ENCODE measurements around the gene EML1. TPM values are rescaled to one million over a fixed set of nuclear protein-coding genes. Genes with fewer than 3 reads are reported as not detected.
A peak's percentile ranks its signal among the peaks of the same experiment; 100 is the strongest.
"Not testable (repeated sequence)": the region's sequence is repeated elsewhere in the genome, so short reads cannot be mapped to it uniquely, and the experiment has no call there.

The EML1 gene
- total RNA-seq, 1 experiment from 2014 or later = 4.6 TPM

DNA sequence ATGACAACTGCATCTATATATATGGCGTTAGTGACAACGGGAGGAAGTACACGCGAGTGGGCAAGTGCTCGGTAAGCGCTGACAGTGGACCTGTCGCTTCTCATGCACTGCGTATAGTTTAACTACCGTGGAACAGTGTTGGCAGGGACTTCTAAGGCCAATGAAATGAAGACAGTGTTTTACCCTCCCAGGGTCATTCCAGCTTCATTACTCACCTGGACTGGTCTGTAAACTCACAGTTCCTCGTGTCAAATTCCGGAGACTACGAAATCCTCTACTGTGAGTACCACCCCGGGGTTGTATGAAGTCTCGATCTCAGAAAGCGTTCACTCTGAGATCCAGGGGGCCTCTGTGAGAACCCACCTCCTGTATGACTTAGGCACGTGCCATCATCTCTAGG is 142.8 kb downstream of the EML1 start:
- no peak for DNase-seq (ENCODE audit: low read depth)

GRCh38 chr14:99936738-99937474 is 143.7 kb downstream of the EML1 start:
- DNase-seq (ENCODE audit: low read depth) = no peak

DNA sequence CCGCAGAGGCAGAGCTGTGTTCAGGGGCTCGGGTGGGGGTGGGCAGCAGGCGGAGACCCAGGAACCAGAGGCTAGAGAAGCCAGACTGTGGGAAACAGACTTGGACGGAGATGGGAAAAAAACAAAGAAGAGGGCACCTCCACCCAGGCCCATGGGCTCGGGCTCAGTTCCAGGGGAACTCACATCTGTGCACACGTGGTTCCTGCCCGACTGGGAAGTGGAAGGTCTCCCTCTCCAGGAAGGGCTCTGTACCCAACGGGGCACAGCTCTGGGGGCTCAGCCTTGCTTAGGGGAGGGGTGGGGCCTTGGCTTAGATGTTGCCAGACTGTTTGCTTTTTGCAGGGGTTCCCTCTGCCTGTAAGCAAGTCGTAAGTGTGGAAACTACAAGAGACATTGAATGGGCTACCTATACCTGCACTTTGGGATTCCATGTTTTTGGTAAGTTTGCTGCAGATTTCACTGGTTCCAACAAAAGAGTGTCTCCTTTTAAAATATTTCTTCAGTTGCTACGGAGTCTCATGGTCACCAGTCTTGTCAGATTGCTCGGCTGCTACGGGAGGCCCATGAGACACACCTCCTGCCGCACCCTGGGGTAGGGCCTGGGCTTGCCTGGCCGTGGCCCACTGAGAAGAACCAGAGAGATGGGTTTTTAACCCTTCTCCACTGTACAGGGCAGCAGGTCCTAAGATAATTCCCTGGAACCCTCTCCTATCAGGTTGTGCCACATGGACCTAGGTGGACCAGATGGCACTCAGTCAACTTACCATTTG is 144.4 kb downstream of the EML1 start:
- no peak for DNase-seq (ENCODE audit: low read depth)

- DNase-seq (ENCODE audit: low read depth) = no peak
Measured at GRCh38 chr14:99938376-99938775, 145.2 kb downstream of the EML1 start.

DNA sequence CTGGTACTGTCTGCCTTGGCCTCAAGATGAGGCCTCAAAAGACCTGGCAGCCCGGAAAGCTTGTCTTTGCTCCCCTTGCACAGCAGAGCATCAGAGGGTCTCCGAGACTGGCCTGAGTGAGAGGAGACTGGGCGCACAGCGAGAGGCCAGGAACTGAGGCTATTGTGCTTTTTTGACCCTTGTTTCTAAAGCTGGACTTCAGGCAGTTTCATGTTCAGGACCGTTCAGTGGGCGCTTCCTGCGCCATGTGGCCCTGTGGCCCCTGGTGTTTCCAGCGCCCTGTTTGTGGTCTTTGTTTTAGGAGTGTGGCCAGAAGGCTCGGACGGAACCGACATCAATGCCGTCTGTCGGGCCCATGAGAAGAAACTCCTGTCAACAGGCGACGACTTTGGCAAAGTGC is 145.7 kb downstream of the EML1 start:
- no peak for DNase-seq (ENCODE audit: low read depth)

DNA sequence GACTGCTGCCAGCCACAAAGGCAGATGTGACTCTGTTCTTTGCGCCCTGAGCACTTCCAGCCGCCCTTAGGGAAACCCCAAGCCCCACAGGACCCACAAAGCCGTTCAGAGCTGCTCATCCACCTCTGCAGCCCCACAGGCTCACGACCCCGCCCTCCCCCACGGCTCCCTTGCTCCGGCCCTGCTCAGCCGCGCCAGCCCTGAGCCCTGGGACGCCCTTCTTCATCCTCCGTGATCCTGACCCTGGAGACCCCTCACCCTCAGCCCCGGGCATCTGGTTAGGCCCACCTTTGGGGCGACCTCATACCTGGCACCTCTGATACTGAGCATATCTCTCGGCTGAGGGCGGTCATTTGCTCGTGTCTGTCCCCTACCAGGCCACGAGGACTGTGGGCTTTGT is 146.2 kb downstream of the EML1 start:
- no peak for DNase-seq (ENCODE audit: low read depth)

DNA sequence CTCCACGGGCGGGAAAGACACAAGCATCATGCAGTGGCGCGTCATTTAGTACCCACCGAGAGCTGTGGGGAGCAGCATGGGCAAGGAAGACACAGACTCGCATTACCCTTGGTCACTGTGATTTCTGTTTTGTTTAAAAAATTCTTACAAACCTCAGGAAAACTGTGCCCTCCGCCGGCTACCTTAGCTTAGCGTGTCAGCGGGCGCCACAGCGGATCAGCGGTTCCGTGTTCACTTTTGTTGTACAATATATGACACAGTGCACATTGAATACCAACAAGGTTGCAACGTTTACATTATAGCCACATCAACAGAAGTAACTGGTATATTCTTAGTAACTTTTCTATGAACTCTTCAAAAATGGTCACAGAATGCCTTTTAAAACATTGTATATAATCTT is 146.9 kb downstream of the EML1 start:
- no peak for DNase-seq (ENCODE audit: low read depth)

DNA sequence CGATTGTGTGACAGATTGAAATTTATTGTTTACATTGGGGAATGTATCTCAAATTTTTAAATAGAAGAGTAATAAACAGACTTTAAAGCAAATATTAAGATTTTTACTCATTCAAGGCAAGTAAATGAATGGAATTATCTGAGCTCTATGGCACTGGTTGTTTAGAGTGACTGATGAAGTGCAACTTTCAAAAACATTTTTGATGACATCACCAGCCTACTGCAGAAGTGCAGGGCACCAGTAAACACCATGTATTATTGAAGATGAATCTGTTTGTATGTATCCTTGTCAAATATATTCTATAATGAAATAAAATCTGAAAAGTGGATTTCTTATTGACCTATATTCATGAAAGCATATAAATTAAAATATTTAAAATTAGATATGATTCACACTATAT is 148.0 kb downstream of the EML1 start:
- no peak for DNase-seq (ENCODE audit: low read depth)

DNA sequence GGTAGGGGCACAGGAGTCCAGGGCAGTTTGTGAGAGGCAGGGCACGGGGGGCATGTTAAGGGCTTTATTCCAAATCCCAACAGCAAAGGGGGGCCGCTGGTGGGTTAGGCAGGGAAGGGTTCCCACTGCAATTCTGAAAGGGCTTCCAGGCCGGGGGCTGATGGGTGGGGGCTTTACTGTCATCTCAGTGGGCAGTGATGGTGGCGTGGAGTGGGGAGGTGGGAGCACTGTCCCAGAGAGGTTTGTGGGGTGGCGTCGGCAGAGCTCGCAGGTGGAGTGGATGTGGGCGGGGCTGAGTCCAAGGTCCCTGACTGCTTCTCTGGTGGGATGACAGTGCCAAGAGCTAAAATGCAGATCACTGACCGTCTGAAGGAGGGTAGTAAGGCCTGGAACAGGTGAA is 150.4 kb downstream of the EML1 start:
- DNase-seq (ENCODE audit: low read depth) = no peak

DNA sequence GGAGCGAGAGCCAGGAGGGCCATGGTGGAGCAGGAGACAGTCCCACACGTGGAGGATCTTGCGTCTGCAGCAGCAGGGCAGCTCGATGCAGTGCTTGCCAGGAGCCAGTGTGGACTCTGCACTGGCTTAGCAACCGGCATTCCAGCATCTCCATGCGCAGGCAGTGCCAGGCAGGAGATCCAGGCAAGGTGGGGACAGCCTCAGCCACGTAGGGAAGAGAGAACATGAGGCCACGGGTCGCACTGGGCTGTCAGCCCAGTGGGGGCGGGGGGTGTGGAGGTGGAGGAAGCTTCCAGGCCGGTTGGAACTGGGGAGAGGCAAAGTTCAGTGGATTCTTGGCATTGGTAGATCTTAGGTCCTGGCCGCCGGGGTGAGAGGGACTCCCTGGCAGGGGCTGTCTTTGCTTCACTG is 151.0 kb downstream of the EML1 start:
- DNase-seq (ENCODE audit: low read depth) = no peak

DNA sequence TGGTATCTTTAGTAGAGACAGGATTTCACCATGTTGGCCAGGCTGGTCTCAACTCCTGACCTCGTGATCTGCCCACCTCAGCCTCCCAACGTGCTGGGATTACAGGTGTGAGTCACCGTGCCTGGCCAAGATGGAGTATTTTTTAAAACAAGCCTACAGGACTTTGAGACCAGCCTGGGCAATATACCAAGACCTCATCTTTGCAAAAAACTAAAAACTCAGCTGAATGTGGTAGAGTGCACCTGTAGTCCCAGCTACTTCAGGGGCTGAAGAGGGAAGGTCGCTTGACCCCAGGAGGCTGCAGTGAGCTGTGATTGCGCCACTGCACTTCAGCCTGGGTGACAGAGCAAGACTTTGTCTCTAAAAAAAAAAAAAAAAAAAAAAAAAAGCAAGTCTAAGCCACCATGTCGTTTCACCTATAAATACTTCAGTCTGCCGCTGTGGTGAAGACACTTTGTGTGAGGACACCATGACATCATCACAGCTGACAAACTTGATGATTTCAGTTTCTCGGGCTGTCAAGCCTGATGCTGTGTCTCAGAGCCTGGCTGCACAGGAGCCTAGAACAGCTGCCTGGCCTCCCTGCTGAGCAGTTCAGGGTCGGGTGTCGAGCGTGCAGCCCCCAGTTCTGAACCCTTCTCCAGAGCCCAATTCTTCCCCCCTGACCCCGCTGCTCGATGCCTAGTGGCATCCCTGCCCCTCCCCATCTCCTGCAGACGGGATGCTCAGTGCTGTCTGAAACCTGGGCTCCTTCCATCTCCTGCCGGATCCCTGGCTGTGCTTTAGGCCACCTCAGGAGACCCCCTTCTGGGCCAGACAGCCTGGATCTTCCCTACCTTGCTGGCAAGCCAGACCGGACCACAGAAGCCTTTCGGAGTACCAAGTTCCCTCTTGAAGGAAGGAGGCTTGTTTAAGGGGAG is 152.8 kb downstream of the EML1 start:
- DNase-seq (ENCODE audit: low read depth) = peak; percentile 14

- DNase-seq (ENCODE audit: low read depth) = no peak
Measured at GRCh38 chr14:99946652-99947489, 153.7 kb downstream of the EML1 start.

GRCh38 chr14:99947695-99948094 is 154.5 kb downstream of the EML1 start:
- no peak for DNase-seq (ENCODE audit: low read depth)

GRCh38 chr14:99949011-99949732 is 156.0 kb downstream of the EML1 start:
- DNase-seq (ENCODE audit: low read depth) = not testable (repeated sequence)

GRCh38 chr14:99950181-99950580 is 157.0 kb downstream of the EML1 start:
- DNase-seq (ENCODE audit: low read depth) = no peak

DNA sequence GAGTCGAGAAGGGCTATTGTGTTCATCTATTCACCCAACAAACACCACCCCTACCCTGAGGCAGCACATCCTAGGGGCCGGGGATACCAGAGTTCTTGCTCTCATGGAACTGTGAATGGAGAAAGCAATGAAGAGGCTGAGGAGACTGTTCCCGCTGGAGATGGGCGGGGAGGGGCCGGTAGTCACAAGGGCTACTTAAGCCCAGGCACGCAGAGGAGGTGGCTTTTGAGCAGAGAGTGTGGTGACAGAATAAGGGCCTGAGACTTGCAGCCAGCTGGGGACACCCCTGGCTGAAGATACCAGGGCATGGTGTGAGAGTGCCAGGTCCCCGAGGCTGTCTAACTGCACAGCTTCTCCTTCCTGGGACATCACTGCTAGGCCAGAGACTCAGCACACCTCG is 157.9 kb downstream of the EML1 start:
- no peak for DNase-seq (ENCODE audit: low read depth)

DNA sequence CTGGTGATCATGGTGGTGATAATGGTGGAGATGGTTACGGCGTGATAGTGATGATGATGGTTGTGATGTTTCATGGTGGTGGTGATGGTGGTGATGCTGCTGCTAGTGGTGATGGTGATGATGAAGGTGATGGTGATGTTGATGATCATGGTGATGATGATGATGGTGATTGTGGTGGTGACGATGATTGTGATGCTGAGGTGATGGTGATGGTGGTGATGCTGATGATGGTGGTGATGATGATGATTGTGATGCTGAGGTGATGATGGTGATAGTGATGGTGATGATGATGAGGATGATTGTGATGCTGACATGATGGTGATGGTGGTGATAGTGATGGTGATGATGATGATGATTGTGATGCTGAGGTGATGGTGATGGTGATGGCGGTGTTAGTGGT is 158.8 kb downstream of the EML1 start:
- no peak for DNase-seq (ENCODE audit: low read depth)

DNA sequence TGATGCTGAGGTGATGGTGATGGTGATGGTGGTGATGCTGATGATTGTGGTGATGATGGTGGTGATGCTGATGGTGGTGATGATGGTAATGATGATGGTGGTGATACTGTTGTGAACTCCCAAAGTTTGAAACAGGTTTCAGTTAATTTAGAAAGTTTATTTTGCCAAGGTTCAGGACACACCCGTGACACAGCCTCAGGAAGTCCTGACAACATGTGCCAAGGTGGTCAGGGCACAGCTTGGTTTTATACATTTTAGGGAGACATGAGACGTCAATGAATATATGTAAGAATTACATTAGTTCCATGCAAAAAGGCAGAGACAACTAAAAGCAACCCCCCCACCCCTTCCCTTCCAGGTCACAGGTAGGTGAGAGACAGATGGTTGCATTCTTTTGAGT is 159.2 kb downstream of the EML1 start:
- DNase-seq (ENCODE audit: low read depth) = no peak

GRCh38 chr14:99955826-99956455 is 162.7 kb downstream of the EML1 start:
- no peak for DNase-seq (ENCODE audit: low read depth)

DNA sequence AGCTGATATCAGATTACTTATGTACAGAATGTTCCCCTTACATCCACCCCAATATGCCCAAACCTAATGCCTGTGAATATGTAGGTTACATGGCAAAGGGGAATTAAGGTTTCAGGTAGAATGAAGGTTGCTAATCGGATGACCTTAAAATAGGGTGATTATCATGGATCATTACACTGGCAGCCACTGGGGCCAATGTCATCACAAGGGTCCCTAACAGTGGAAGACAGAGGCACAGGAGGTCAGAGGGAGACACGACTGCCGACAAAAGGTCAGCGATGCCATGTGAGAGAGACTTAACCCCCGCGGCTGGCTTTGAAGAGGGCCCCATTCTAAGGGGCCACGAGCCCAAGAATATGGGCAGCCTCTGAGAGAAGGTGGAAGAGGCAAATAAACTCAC is 165.2 kb downstream of the EML1 start:
- no peak for DNase-seq (ENCODE audit: low read depth)
